Endothelial cell of umbilical vein (primary cell): ENCODE measurements around the gene SLC25A28. TPM values are rescaled to one million over a fixed set of nuclear protein-coding genes. Genes with fewer than 3 reads are reported as not detected.

Experiments
- BruUV-seq: library from RNA; stranded (reverse); fragments of 400-500 nt; replicated peaks from 2 replicates; lab custom pipeline; 2021; lab: Mats Ljungman, UMichigan
- CTCF ChIA-PET: fragments of 300-600, 350-600 bp; sonication (Branson Sonifier 250); formaldehyde crosslinking; loops from one replicate; lab custom pipeline; 2021; ENCODE audit warnings: antibody characterized with exemption, inconsistent platforms; lab: Charles Lee
- POLR2A ChIA-PET: fragments of 300-600, 350-600 bp; sonication (Branson Sonifier 250); formaldehyde crosslinking; loops from one replicate; lab custom pipeline; 2021; ENCODE audit warnings: antibody characterized with exemption, inconsistent platforms; lab: Charles Lee
- DNase-seq: peaks from one replicate; pipeline ENCODE4 v3.0.0-alpha.2; 2011; ENCODE audit warnings: low read depth, low spot score
- FAIRE-seq: peaks from 2 replicates; lab custom pipeline; 2011; peaks lifted over from hg19 to GRCh38; lab: Jason Lieb, UNC
- H2AFZ ChIP-seq: 2 replicates; pipeline ENCODE4 v1.6.0; 2012; ENCODE audit warnings: low read depth, low read length, control low read depth, inconsistent platforms
- H3K27ac ChIP-seq: 2 replicates; pipeline ENCODE4 v1.5.1; 2011; ENCODE audit warnings: low read depth, mild to moderate bottlenecking, control low read depth, low read length, moderate library complexity; ENCODE audit not compliant: insufficient read depth
- H3K27me3 ChIP-seq, 2 experiments: 2 replicates each; pipeline versions ENCODE4 v1.6.0 to v1.6.1; 2011; ENCODE audit warnings: low read length in 2 of 2, mixed read lengths in 1 of 2; ENCODE audit not compliant: control insufficient read depth in 2 of 2, insufficient read depth in 2 of 2
- H3K36me3 ChIP-seq, 2 experiments: 2 replicates in 1 of 2; 3 replicates in 1 of 2; pipeline ENCODE4 v1.5.1; 2011; ENCODE audit warnings: low read length in 2 of 2, mild to moderate bottlenecking in 1 of 2, moderate library complexity in 1 of 2; ENCODE audit not compliant: control insufficient read depth in 2 of 2, insufficient read depth in 2 of 2; ENCODE audit errors: extremely low read depth in 1 of 2
- H3K4me1 ChIP-seq: 3 replicates; pipeline ENCODE4 v1.5.1; 2011; ENCODE audit warnings: mild to moderate bottlenecking, low read length; ENCODE audit not compliant: control insufficient read depth, insufficient read depth; ENCODE audit errors: extremely low read depth
- H3K4me2 ChIP-seq: 2 replicates; pipeline ENCODE4 v1.6.1; 2011; ENCODE audit warnings: low read length, control low read depth, mixed read lengths; ENCODE audit not compliant: insufficient read depth
- H3K4me3 ChIP-seq, 3 experiments: fragments of 200-600 bp in 1 of 3; sonication (generic), shearing (Covaris generic) in 1 of 3; replicated peaks in 1 of 3; 2 replicates each; pipeline ENCODE4 v1.5.1; 2011 to 2016; ENCODE audit warnings: control low read depth in 3 of 3, low read length in 3 of 3, mild to moderate bottlenecking in 2 of 3, inconsistent platforms in 1 of 3, low read depth in 1 of 3, moderate library complexity in 1 of 3; ENCODE audit not compliant: insufficient read depth in 1 of 3
- H3K79me2 ChIP-seq: 2 replicates; pipeline ENCODE4 v1.6.0; 2012; ENCODE audit warnings: low read length, inconsistent platforms; ENCODE audit not compliant: control insufficient read depth, insufficient read depth
- H3K9ac ChIP-seq: replicated peaks from 2 replicates; pipeline ENCODE3; 2011; ENCODE audit warnings: low read length, control low read depth; ENCODE audit not compliant: insufficient read depth; ENCODE audit errors: extremely low read depth
- H3K9me1 ChIP-seq: replicated peaks from 3 replicates; pipeline ENCODE4 v1.6.0; 2011; ENCODE audit warnings: mild to moderate bottlenecking, low read length; ENCODE audit not compliant: control insufficient read depth, insufficient read depth; ENCODE audit errors: extremely low read depth
- H3K9me3 ChIP-seq: replicated peaks from 2 replicates; pipeline ENCODE4 v1.5.1; 2012; ENCODE audit warnings: low read length, inconsistent platforms; ENCODE audit not compliant: control insufficient read depth, insufficient read depth
- H4K20me1 ChIP-seq: replicated peaks from 2 replicates; pipeline ENCODE3; 2011; ENCODE audit warnings: mild to moderate bottlenecking, low read length; ENCODE audit not compliant: control insufficient read depth, insufficient read depth; ENCODE audit errors: extremely low read depth
- EZH2 ChIP-seq: IDR thresholded peaks from 2 replicates; pipeline ENCODE4 v1.6.1; 2012; ENCODE audit warnings: borderline replicate concordance, low read depth, mild to moderate bottlenecking, moderate library complexity, low read length, inconsistent platforms; ENCODE audit not compliant: severe bottlenecking
- FOS ChIP-seq: IDR thresholded peaks from 2 replicates; pipeline ENCODE4 v1.6.1; 2011; ENCODE audit warnings: mild to moderate bottlenecking, low read length, moderate library complexity, borderline replicate concordance; ENCODE audit not compliant: insufficient read depth
- GATA2 ChIP-seq: IDR thresholded peaks from 2 replicates; pipeline ENCODE4 v1.7.0; 2011; ENCODE audit warnings: low read depth, mild to moderate bottlenecking, moderate library complexity, mixed read lengths, low read length; ENCODE audit not compliant: insufficient read length, insufficient read depth
- JUN ChIP-seq: IDR thresholded peaks from 2 replicates; pipeline ENCODE4 v1.6.1; 2011; ENCODE audit warnings: borderline replicate concordance, low read depth; ENCODE audit not compliant: insufficient read length, insufficient read depth
- MYC ChIP-seq: IDR thresholded peaks from one replicate; pipeline ENCODE4 v1.6.1; 2011; ENCODE audit warnings: mild to moderate bottlenecking, low read depth, low read length
- POLR2A ChIP-seq: IDR thresholded peaks from 2 replicates; pipeline ENCODE4 v1.6.1; 2012; ENCODE audit warnings: low read depth, mild to moderate bottlenecking, control low read depth, low read length
- POLR2AphosphoS5 ChIP-seq: IDR thresholded peaks from 2 replicates; pipeline ENCODE4 v1.6.1; 2012; ENCODE audit warnings: low read depth, mild to moderate bottlenecking, control low read depth, low read length, moderate library complexity; ENCODE audit not compliant: insufficient read depth
- dilution Hi-C: fragments of 300-500 bp; cut with MboI; formaldehyde crosslinking; loops from one replicate; pipeline ENCODE4 v1.15.0; 2019; ENCODE audit warnings: low sequenced_read_pairs; ENCODE audit not compliant: extremely low pct_ligation_motif_present
- intact Hi-C: fragments of 100-400 bp; cut with micrococcal nuclease; formaldehyde crosslinking; loops from one replicate; pipeline ENCODE4 v1.10.0; 2022
- polyA plus RNA-seq, 4 experiments: library from polyadenylated mRNA; depleted of rRNA in 3 of 4; stranded (reverse) in 3 of 4; unstranded in 1 of 4; fragments of >200 nt; gene quantifications; 2 replicates each; pipeline versions ENCODE4 v1.2.1 to v1.2.3, GENCODE V29; 2011 to 2012; ENCODE audit warnings: missing spikeins in 1 of 4
- total RNA-seq: library from RNA; stranded (reverse); gene quantifications from 2 replicates; pipeline ENCODE4 v1.2.3, GENCODE V29; 2021
- TF ChIP-seq, protein P1 (sequence below), 2 donors: IDR thresholded peaks; 1 replicate in 1 of 2; 2 replicates in 1 of 2; pipeline ENCODE4 v1.5.1; 2011; ENCODE audit warnings: low read length in 2 of 2, mild to moderate bottlenecking in 2 of 2, moderate library complexity in 2 of 2, control low read depth in 1 of 2, inconsistent platforms in 1 of 2, low read depth in 1 of 2; ENCODE audit not compliant: insufficient read depth in 1 of 2; ENCODE audit errors: extremely low read depth in 1 of 2
- TF ChIP-seq, protein P2 (sequence below): IDR thresholded peaks from 2 replicates; pipeline ENCODE4 v1.6.1; 2011; ENCODE audit not compliant: insufficient read depth, insufficient read length

SLC25A28 gene
- total and polyA plus RNA-seq, 2 donors (not counting 3 experiments of a cell fraction or from before 2014, with no cell fraction given) = 33.7 to 38.8 TPM

DNA sequence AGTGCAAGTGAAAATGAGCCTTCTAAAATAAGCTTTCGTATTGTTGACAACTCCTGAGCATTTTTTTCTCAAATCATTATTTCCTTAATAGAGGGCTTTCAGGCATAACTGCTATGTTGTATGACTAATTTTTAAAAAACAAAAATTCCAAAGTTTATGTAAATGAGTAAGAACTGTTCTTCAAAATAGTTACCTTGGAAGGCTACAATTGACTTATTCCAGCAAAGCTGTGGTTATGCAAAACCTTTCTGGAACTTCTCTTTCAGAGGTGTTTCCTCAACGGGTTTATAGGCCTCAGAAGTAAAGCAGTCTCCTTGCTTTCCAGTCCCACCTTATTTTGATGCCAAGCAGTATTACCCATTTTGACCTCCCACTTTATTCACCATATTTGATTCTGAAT, 2.5 kb downstream of the SLC25A28 start:
- FAIRE-seq (no peak), DNase-seq (no peak)
- intact Hi-C loops = no loop called here
- CTCF ChIA-PET = interaction anchor here (11.2 kb wide), 1 partner anchor 182 kb away, joined by 233 read pairs; no protein-coding TSS in a partner anchor
- Histone ChIP-seq H4K20me1 (no peaks in the 10 kb centered on the region), H3K36me3 (peaks cover 0 to 4% of the 10 kb centered on the region in 2 experiments), H3K4me2 (no peak overlapping the region), H2AFZ (no peak overlapping the region), H3K9ac (no peak overlapping the region), H3K4me1 (peaks cover 21% of the 10 kb centered on the region), H3K4me3 (no peak overlapping the region), H3K9me3 (no peaks in the 10 kb centered on the region), H3K9me1 (no peaks in the 10 kb centered on the region), H3K27ac (no peak overlapping the region), H3K27me3 (no peaks in the 10 kb centered on the region), H3K79me2 (peaks cover 40% of the 10 kb centered on the region)
- TF ChIP-seq POLR2AphosphoS5 = no peak
- no peak for TF ChIP-seq GATA2
- POLR2A ChIA-PET = no interaction called here
- no TSS peak for BruUV-seq
- dilution Hi-C loops = loop anchor here (25.0 kb wide), 1 partner anchor 180 kb away; the partner anchor contains the start of gene GOT1

DNA sequence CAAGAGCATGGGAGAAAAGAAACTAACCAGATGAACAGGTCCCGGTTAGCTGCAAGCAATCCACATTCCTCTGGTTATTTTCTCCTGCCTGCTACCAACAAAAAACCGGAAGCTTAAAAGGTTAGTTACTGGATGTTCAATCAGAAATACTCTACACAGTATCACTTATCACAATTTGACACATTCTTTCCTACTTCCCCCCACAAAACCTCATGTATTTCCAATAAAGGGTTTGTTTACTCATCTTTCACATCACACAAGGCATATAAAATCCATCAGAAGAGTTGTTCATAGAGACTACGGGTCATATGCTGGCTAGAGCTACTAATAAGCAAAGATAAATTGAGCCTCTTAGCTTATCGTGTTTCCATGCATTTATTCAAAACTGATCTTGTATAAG, 4.8 kb downstream of the SLC25A28 start:
- peaks cover 40% of the 10 kb centered on the region for H3K79me2 ChIP-seq
- TF ChIP-seq JUN (no peak), POLR2A (no peak), GATA2 (no peak), EZH2 (no peak), FOS (no peak), MYC (no peak), POLR2AphosphoS5 (no peak)
- TF ChIP-seq, protein P1, sequence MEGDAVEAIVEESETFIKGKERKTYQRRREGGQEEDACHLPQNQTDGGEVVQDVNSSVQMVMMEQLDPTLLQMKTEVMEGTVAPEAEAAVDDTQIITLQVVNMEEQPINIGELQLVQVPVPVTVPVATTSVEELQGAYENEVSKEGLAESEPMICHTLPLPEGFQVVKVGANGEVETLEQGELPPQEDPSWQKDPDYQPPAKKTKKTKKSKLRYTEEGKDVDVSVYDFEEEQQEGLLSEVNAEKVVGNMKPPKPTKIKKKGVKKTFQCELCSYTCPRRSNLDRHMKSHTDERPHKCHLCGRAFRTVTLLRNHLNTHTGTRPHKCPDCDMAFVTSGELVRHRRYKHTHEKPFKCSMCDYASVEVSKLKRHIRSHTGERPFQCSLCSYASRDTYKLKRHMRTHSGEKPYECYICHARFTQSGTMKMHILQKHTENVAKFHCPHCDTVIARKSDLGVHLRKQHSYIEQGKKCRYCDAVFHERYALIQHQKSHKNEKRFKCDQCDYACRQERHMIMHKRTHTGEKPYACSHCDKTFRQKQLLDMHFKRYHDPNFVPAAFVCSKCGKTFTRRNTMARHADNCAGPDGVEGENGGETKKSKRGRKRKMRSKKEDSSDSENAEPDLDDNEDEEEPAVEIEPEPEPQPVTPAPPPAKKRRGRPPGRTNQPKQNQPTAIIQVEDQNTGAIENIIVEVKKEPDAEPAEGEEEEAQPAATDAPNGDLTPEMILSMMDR (IDR thresholded peaks at IDR 0.05; ENCODE audit: extremely low read depth in 1 of 2, insufficient read depth in 1 of 2, low read depth in 1 of 2, low read length in 2 of 2) = no peak
- TF ChIP-seq, protein P2, sequence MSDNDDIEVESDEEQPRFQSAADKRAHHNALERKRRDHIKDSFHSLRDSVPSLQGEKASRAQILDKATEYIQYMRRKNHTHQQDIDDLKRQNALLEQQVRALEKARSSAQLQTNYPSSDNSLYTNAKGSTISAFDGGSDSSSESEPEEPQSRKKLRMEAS = no peak

More for the DNA sequence above, 4.8 kb downstream of the SLC25A28 start:
- Histone ChIP-seq H4K20me1 (no peaks in the 10 kb centered on the region), H3K36me3 (peaks cover 0 to 16% of the 10 kb centered on the region in 2 experiments), H3K4me3 (no peak overlapping the region), H3K9me1 (no peaks in the 10 kb centered on the region), H3K9ac (no peak overlapping the region), H3K9me3 (no peaks in the 10 kb centered on the region), H2AFZ (no peak overlapping the region), H3K4me2 (no peak overlapping the region), H3K4me1 (peaks cover 13% of the 10 kb centered on the region), H3K27ac (no peak overlapping the region), H3K27me3 (no peaks in the 10 kb centered on the region)
- POLR2A ChIA-PET = no interaction called here
- dilution Hi-C loops = loop anchor here (25.0 kb wide), 1 partner anchor 178 kb away; the partner anchor contains the start of gene GOT1
- CTCF ChIA-PET = interaction anchor here (0.8 to 11.2 kb wide), 6 partner anchors 55 to 1148 kb away, joined by 3 to 233 read pairs (median 5); partner anchors contain the start of gene GOT1
- FAIRE-seq = no peak
- no TSS peak for BruUV-seq
- intact Hi-C loops = no loop called here
- DNase-seq = no peak
